Measurements from ENCODE around the gene TMCC2.

- TF ChIP-seq TAF1 (IDR thresholded peaks at IDR 0.05; ENCODE audit: borderline replicate concordance, insufficient read depth, low read length) (no peak), SIN3A (IDR thresholded peaks at IDR 0.05; ENCODE audit: borderline replicate concordance, insufficient read depth, low read length) (no peak), POLR2AphosphoS5 (IDR thresholded peaks at IDR 0.05; ENCODE audit: low read depth, low read length) (no peak), FOXP2 (optimal IDR thresholded peaks at IDR 0.05; ENCODE audit: borderline replicate concordance, extremely low read depth, extremely low read length, insufficient read depth) (no peak)
- TF ChIP-seq, protein P1, sequence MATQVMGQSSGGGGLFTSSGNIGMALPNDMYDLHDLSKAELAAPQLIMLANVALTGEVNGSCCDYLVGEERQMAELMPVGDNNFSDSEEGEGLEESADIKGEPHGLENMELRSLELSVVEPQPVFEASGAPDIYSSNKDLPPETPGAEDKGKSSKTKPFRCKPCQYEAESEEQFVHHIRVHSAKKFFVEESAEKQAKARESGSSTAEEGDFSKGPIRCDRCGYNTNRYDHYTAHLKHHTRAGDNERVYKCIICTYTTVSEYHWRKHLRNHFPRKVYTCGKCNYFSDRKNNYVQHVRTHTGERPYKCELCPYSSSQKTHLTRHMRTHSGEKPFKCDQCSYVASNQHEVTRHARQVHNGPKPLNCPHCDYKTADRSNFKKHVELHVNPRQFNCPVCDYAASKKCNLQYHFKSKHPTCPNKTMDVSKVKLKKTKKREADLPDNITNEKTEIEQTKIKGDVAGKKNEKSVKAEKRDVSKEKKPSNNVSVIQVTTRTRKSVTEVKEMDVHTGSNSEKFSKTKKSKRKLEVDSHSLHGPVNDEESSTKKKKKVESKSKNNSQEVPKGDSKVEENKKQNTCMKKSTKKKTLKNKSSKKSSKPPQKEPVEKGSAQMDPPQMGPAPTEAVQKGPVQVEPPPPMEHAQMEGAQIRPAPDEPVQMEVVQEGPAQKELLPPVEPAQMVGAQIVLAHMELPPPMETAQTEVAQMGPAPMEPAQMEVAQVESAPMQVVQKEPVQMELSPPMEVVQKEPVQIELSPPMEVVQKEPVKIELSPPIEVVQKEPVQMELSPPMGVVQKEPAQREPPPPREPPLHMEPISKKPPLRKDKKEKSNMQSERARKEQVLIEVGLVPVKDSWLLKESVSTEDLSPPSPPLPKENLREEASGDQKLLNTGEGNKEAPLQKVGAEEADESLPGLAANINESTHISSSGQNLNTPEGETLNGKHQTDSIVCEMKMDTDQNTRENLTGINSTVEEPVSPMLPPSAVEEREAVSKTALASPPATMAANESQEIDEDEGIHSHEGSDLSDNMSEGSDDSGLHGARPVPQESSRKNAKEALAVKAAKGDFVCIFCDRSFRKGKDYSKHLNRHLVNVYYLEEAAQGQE (IDR thresholded peaks at IDR 0.05; ENCODE audit: insufficient read depth in 1 of 2, low read depth in 2 of 2, low read length in 2 of 2) = no peak
These were observed 75.6 kb downstream of the TMCC2 start for GRCh38 chr1:205303247-205303888.
